PC-3 (cell line): ENCODE results near the gene CLSTN1.
"Not testable (repeated sequence)": the region's sequence is repeated elsewhere in the genome, so short reads cannot be mapped to it uniquely, and the experiment has no call there.

Source experiments
- EZH2 ChIP-seq: fragments of 300-600 bp; sonication (generic); IDR thresholded peaks from one replicate; pipeline ENCODE4 v1.6.1; 2017; ENCODE audit warnings: antibody characterized with exemption, mild to moderate bottlenecking, low read length; ENCODE audit not compliant: unreplicated experiment
- TF ChIP-seq, protein P1 (sequence below): fragments of 300-600 bp; sonication (generic); conservative IDR thresholded peaks from 2 replicates; pipeline ENCODE4 v1.5.1; 2017; ENCODE audit warnings: antibody characterized with exemption, low read depth, mild to moderate bottlenecking, low read length

DNA sequence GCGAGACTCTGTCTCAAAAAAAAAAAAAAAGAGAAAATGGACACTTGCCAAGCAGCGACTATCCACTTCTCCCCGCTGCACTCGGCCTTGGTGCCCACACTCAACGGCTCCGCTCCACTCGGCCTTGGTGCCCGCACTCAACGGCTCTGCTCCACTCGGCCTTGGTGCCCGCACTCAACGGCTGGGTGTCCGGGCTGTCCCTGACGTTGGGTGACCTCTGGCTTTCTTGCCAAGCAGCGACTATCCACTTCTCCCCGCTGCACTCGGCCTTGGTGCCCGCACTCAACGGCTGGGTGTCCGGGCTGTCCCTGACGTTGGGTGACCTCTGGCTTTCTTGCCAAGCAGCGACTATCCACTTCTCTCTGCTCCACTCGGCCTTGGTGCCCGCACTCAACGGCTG lies 61.3 kb downstream of the CLSTN1 start:
- TF ChIP-seq, protein P1, sequence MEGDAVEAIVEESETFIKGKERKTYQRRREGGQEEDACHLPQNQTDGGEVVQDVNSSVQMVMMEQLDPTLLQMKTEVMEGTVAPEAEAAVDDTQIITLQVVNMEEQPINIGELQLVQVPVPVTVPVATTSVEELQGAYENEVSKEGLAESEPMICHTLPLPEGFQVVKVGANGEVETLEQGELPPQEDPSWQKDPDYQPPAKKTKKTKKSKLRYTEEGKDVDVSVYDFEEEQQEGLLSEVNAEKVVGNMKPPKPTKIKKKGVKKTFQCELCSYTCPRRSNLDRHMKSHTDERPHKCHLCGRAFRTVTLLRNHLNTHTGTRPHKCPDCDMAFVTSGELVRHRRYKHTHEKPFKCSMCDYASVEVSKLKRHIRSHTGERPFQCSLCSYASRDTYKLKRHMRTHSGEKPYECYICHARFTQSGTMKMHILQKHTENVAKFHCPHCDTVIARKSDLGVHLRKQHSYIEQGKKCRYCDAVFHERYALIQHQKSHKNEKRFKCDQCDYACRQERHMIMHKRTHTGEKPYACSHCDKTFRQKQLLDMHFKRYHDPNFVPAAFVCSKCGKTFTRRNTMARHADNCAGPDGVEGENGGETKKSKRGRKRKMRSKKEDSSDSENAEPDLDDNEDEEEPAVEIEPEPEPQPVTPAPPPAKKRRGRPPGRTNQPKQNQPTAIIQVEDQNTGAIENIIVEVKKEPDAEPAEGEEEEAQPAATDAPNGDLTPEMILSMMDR = not testable (repeated sequence)
- TF ChIP-seq EZH2 = not testable (repeated sequence)
